ENCODE results near the gene PSMD8. TPM values are rescaled to one million over a fixed set of nuclear protein-coding genes. Genes with fewer than 3 reads are reported as not detected.
"Not testable (repeated sequence)": the region's sequence is repeated elsewhere in the genome, so short reads cannot be mapped to it uniquely, and the experiment has no call there.

The PSMD8 gene
- total and polyA plus RNA-seq, 5 donors from 2014 or later = 104 to 254 (median 193) TPM

GRCh38 chr19:38362076-38362945, 12.1 kb upstream of the PSMD8 start:
- ATAC-seq (ENCODE audit: low read depth in 2 of 2) = peak; percentile 38 to 47
- no peaks in the 10 kb centered on the region for H3K36me3 Mint-ChIP-seq
- Histone ChIP-seq H3K4me3 (ENCODE audit: low read depth, low read length) (peak overlapping the region; percentile 37), H3K27me3 (ENCODE audit: control insufficient read depth, insufficient read depth, low read length) (no peaks in the 10 kb centered on the region), H3K27ac (ENCODE audit: insufficient read depth, low read length, poor library complexity, severe bottlenecking) (no peak overlapping the region), H3K9me3 (ENCODE audit: control insufficient read depth in 2 of 2, low read length in 2 of 2) (no peaks in the 10 kb centered on the region), H3K4me1 (ENCODE audit: control insufficient read depth, insufficient read depth, low read length, poor library complexity, severe bottlenecking) (peaks cover 18% of the 10 kb centered on the region), H3K36me3 (ENCODE audit: control insufficient read depth, insufficient read depth, low read length) (no peaks in the 10 kb centered on the region)
- H3K9me3 Mint-ChIP-seq = peaks cover 0 to 3% (median 0%) of the 10 kb centered on the region in 7 donors
- peaks cover 37% of the 10 kb centered on the region for H3K27me3 Mint-ChIP-seq
- H3K4me1 Mint-ChIP-seq = peaks cover 0 to 18% (median 6%) of the 10 kb centered on the region in 4 donors
- peak overlapping the region; percentile 79 to 87 (median 82) for H3K4me3 Mint-ChIP-seq
- H3K27ac Mint-ChIP-seq = no peak overlapping the region
- peak; percentile 29 to 86 (median 59) for DNase-seq

GRCh38 chr19:38362946-38363688, 11.3 kb upstream of the PSMD8 start:
- not testable (repeated sequence) for H3K27me3 ChIP-seq (ENCODE audit: control insufficient read depth, insufficient read depth, low read length); H3K9me3 Mint-ChIP-seq; ATAC-seq (ENCODE audit: low read depth in 2 of 2); H3K36me3 ChIP-seq (ENCODE audit: control insufficient read depth, insufficient read depth, low read length); H3K27ac ChIP-seq (ENCODE audit: insufficient read depth, low read length, poor library complexity, severe bottlenecking); H3K27ac Mint-ChIP-seq; H3K9me3 ChIP-seq (ENCODE audit: control insufficient read depth in 2 of 2, low read length in 2 of 2); DNase-seq; H3K36me3 Mint-ChIP-seq
- Histone ChIP-seq H3K4me1 (ENCODE audit: control insufficient read depth, insufficient read depth, low read length, poor library complexity, severe bottlenecking) (peaks cover 18% of the 10 kb centered on the region), H3K4me3 (ENCODE audit: low read depth, low read length) (peak overlapping the region; percentile 37)
- peaks cover 0 to 18% (median 6%) of the 10 kb centered on the region in 4 donors for H3K4me1 Mint-ChIP-seq
- H3K27me3 Mint-ChIP-seq = peaks cover 37% of the 10 kb centered on the region
- H3K4me3 Mint-ChIP-seq = peak overlapping the region in 3 of 4 donors; percentile 4 to 62 (median 31)

- H3K27ac ChIP-seq (ENCODE audit: insufficient read depth, low read length, poor library complexity, severe bottlenecking) = no peak overlapping the region
- Mint-ChIP-seq H3K27me3 (peaks cover 13% of the 10 kb centered on the region), H3K4me1 (peaks cover 0 to 7% (median 0%) of the 10 kb centered on the region in 4 donors), H3K27ac (no peak overlapping the region), H3K36me3 (no peaks in the 10 kb centered on the region), H3K9me3 (peaks cover 0 to 1% (median 0%) of the 10 kb centered on the region in 7 donors), H3K4me3 (no peak overlapping the region)
- H3K4me3 ChIP-seq (ENCODE audit: low read depth, low read length) = no peak overlapping the region
- peaks cover 12% of the 10 kb centered on the region for H3K4me1 ChIP-seq (ENCODE audit: control insufficient read depth, insufficient read depth, low read length, poor library complexity, severe bottlenecking)
- H3K9me3 ChIP-seq (ENCODE audit: control insufficient read depth in 2 of 2, low read length in 2 of 2) = no peaks in the 10 kb centered on the region
- no peaks in the 10 kb centered on the region for H3K36me3 ChIP-seq (ENCODE audit: control insufficient read depth, insufficient read depth, low read length)
- H3K27me3 ChIP-seq (ENCODE audit: control insufficient read depth, insufficient read depth, low read length) = no peaks in the 10 kb centered on the region
- no peak for ATAC-seq (ENCODE audit: low read depth in 2 of 2)
- DNase-seq = no peak
Measured at GRCh38 chr19:38367041-38367440, 7.3 kb upstream of the PSMD8 start.

- no peak for ATAC-seq (ENCODE audit: low read depth in 2 of 2)
- peaks cover 0 to 1% (median 0%) of the 10 kb centered on the region in 7 donors for H3K9me3 Mint-ChIP-seq
- DNase-seq = no peak
- peaks cover 16% of the 10 kb centered on the region for H3K27me3 Mint-ChIP-seq
- Histone ChIP-seq H3K4me1 (ENCODE audit: control insufficient read depth, insufficient read depth, low read length, poor library complexity, severe bottlenecking) (peaks cover 3% of the 10 kb centered on the region), H3K27ac (ENCODE audit: insufficient read depth, low read length, poor library complexity, severe bottlenecking) (no peak overlapping the region), H3K9me3 (ENCODE audit: control insufficient read depth in 2 of 2, low read length in 2 of 2) (no peaks in the 10 kb centered on the region), H3K36me3 (ENCODE audit: control insufficient read depth, insufficient read depth, low read length) (no peaks in the 10 kb centered on the region), H3K27me3 (ENCODE audit: control insufficient read depth, insufficient read depth, low read length) (no peaks in the 10 kb centered on the region), H3K4me3 (ENCODE audit: low read depth, low read length) (no peak overlapping the region)
- H3K36me3 Mint-ChIP-seq = peaks cover under 1% of the 10 kb centered on the region
- no peak overlapping the region for H3K27ac Mint-ChIP-seq
- peak overlapping the region in 1 of 4 donors; percentile 69 for H3K4me3 Mint-ChIP-seq
- H3K4me1 Mint-ChIP-seq = peaks cover under 1 to 6% (median 4%) of the 10 kb centered on the region in 4 donors
Measured at GRCh38 chr19:38369584-38369983, 4.8 kb upstream of the PSMD8 start.

- DNase-seq = no peak
- Histone ChIP-seq H3K4me1 (ENCODE audit: control insufficient read depth, insufficient read depth, low read length, poor library complexity, severe bottlenecking) (peaks cover 7% of the 10 kb centered on the region), H3K4me3 (ENCODE audit: low read depth, low read length) (no peak overlapping the region), H3K27me3 (ENCODE audit: control insufficient read depth, insufficient read depth, low read length) (no peaks in the 10 kb centered on the region), H3K9me3 (ENCODE audit: control insufficient read depth in 2 of 2, low read length in 2 of 2) (no peaks in the 10 kb centered on the region), H3K27ac (ENCODE audit: insufficient read depth, low read length, poor library complexity, severe bottlenecking) (no peak overlapping the region), H3K36me3 (ENCODE audit: control insufficient read depth, insufficient read depth, low read length) (no peaks in the 10 kb centered on the region)
- Mint-ChIP-seq H3K27ac (no peak overlapping the region), H3K9me3 (no peaks in the 10 kb centered on the region), H3K4me3 (no peak overlapping the region), H3K36me3 (peaks cover 6% of the 10 kb centered on the region), H3K27me3 (peaks cover 22% of the 10 kb centered on the region), H3K4me1 (peaks cover 5 to 13% (median 7%) of the 10 kb centered on the region in 4 donors)
- ATAC-seq (ENCODE audit: low read depth in 2 of 2) = no peak
Measured at GRCh38 chr19:38370299-38370698, 4.1 kb upstream of the PSMD8 start.

- no peak overlapping the region for H3K4me3 Mint-ChIP-seq
- H3K27ac ChIP-seq (ENCODE audit: insufficient read depth, low read length, poor library complexity, severe bottlenecking) = no peak overlapping the region
- no peak for DNase-seq
- no peak overlapping the region for H3K4me3 ChIP-seq (ENCODE audit: low read depth, low read length)
- no peaks in the 10 kb centered on the region for H3K9me3 ChIP-seq (ENCODE audit: control insufficient read depth in 2 of 2, low read length in 2 of 2)
- H3K9me3 Mint-ChIP-seq = no peaks in the 10 kb centered on the region
- H3K27me3 ChIP-seq (ENCODE audit: control insufficient read depth, insufficient read depth, low read length) = no peaks in the 10 kb centered on the region
- H3K27ac Mint-ChIP-seq = no peak overlapping the region
- H3K27me3 Mint-ChIP-seq = peaks cover 20% of the 10 kb centered on the region
- H3K4me1 Mint-ChIP-seq = peaks cover 5 to 21% (median 12%) of the 10 kb centered on the region in 4 donors
- H3K4me1 ChIP-seq (ENCODE audit: control insufficient read depth, insufficient read depth, low read length, poor library complexity, severe bottlenecking) = peaks cover 15% of the 10 kb centered on the region
- ATAC-seq (ENCODE audit: low read depth in 2 of 2) = no peak
- peaks cover 1% of the 10 kb centered on the region for H3K36me3 ChIP-seq (ENCODE audit: control insufficient read depth, insufficient read depth, low read length)
- H3K36me3 Mint-ChIP-seq = peaks cover 6% of the 10 kb centered on the region
Measured at GRCh38 chr19:38371081-38371480, 3.3 kb upstream of the PSMD8 start.

GRCh38 chr19:38373907-38374331, 452 bp upstream of the PSMD8 start:
- Mint-ChIP-seq H3K27me3 (peaks cover 13% of the 10 kb centered on the region), H3K9me3 (no peaks in the 10 kb centered on the region)

More at GRCh38 chr19:38373907-38374331, 452 bp upstream of the PSMD8 start:
- peak overlapping the region; percentile 97 to 100 (median 99) for H3K27ac Mint-ChIP-seq
- H3K4me1 Mint-ChIP-seq = peaks cover 5 to 30% (median 16%) of the 10 kb centered on the region in 4 donors
- H3K36me3 Mint-ChIP-seq = peaks cover 11% of the 10 kb centered on the region
- peaks cover 26% of the 10 kb centered on the region for H3K4me1 ChIP-seq (ENCODE audit: control insufficient read depth, insufficient read depth, low read length, poor library complexity, severe bottlenecking)
- H3K36me3 ChIP-seq (ENCODE audit: control insufficient read depth, insufficient read depth, low read length) = peaks cover 15% of the 10 kb centered on the region
- ATAC-seq (ENCODE audit: low read depth in 2 of 2) (no peak), DNase-seq (no peak)
- peak overlapping the region; percentile 90 for H3K27ac ChIP-seq (ENCODE audit: insufficient read depth, low read length, poor library complexity, severe bottlenecking)
- peak overlapping the region; percentile 97 to 99 (median 98) for H3K4me3 Mint-ChIP-seq
- H3K27me3 ChIP-seq (ENCODE audit: control insufficient read depth, insufficient read depth, low read length) = no peaks in the 10 kb centered on the region
- peak overlapping the region; percentile 77 for H3K4me3 ChIP-seq (ENCODE audit: low read depth, low read length)
- H3K9me3 ChIP-seq (ENCODE audit: control insufficient read depth in 2 of 2, low read length in 2 of 2) = no peaks in the 10 kb centered on the region
